Stimulated activated CD8-positive, alpha-beta memory T cell treated with anti-CD3 and anti-CD28 coated beads, Interleukin-4, amount 100 ng/mL, for 1 hour (primary cell): ENCODE results near the gene GPR161.

Experiments
- DNase-seq, 2 donors: peaks; one replicate each; pipeline ENCODE4 v3.0.0-alpha.2; 2020; ENCODE audit warnings: low read depth in 2 of 2, low spot score in 1 of 2

GPR161 gene

DNA sequence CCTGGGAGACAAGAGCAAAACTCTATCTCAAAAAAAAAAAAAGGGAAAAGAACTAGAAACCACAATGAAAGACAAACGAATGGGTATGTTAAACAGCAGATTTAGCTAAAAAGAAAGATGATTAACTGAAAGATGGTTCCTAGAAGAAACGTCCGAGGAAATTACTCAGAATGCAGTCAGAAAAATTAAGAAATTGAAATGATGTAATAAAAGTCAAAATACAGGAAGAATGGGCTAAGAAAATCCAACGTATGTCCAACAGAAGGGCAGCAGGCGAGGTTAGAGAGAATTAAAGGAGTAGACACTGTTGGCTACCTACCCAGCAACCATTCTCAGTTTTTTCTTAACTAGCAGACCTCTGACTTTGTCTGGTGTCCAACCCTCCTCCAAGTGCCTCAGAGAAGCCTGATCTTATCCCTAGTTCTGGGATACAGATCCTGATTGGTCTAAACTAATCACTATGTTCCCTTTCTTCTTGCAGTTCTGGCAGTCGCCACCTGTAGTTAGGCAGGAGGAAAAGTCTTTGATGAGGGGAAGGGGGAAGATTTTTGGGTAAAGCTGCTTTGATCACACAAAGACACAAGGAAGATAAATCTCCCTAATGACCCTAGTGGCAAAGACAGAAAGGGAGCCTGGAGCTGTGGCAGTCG lies 25.7 kb downstream of the GPR161 start:
- DNase-seq, result no peak

DNA sequence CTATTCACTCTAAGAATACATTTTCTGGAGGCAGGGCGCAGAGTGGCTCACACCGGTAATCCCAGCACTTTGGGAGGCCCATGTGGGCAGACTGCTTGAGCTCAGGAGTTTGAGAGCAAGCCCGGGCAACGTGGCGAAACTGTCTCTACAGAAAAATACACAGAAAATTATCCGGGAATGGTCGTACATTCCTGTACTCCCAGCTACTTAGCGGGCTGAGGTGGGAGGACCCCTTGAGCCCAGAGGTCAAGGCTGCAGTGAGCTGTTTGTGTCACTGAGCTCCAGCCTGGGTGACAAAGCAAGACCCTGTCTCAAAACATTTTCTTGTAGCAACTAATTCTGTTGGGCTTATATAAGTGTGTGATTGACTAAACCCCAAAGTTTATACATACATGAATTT lies 30.5 kb downstream of the GPR161 start:
- DNase-seq, result no peak

DNA sequence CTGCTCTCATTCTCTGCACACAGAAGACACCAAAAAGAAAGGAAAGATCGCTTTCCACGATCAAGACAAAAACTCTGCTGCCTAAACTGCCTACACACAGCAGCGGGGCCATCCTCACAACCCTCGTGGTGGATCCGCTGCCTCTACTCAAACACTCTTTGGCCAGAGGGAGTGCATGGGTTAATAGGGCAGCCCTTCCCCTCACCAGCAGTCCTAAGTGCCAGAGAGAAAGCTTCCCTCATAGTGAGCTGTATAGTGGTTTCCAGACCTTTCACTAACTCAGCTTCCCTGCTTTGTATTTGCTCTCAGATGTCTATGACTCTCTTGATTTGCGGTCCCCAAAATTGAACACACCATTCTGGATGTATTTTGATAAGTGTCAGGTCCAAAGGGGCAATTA lies 30.9 kb downstream of the GPR161 start:
- no peak for DNase-seq

DNA sequence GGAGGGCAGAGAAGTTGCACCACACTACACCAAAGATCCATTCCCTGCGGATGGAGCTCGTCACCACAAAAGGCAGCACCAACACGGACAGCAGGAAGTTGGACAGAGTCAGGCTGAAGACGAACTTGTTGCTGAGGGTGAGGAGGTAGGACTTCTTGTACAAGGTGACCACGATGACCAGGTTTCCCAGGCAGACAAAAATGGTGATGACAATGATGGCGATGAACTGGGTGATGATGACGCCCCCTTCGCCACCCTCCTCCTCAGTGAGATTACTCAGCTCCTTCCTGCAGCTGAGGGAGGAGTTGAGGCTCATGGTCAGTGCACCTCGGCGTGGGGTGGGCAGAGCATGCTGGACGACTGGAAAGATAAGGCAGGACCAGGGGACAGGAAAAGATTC lies 32.2 kb downstream of the GPR161 start:
- no peak for DNase-seq

DNA sequence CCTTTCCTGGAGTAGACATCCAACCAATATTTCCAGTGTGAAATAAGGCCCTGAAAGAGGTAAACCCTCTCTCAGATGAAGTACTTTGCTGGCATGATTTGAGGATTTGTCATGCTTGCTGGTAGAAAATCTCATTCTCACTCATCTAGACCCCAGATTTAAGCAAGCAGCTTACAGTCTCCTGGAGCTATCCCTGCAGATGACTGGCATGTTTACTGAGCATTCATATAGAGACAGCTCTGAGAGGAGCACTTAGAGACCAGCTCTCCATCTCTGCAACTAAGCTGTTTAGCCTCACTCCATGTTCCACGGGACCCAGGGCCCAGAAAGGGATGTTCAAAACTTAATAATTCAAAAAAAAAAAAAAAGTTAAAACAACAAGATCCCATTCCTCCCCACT lies 34.2 kb downstream of the GPR161 start:
- DNase-seq, result no peak

DNA sequence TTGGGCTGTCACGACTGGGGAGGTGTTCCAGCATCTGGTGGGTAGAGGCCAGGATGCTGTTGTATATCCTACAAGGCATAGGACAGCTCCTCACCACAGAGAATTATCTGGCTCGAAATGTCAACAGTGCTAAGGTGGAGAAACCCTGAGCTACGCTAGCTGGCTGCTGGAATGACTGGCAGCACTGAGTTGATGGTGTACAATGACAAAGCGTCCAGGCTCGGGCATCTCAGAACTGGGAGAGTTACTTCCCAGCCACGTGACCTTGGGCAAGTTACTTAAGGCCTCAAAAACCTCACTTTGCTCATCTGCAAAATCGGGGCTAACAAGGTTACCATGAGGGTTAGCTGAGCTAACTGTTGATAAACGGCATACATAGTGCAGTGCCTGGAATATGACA lies 35.4 kb downstream of the GPR161 start:
- DNase-seq, result no peak

DNA sequence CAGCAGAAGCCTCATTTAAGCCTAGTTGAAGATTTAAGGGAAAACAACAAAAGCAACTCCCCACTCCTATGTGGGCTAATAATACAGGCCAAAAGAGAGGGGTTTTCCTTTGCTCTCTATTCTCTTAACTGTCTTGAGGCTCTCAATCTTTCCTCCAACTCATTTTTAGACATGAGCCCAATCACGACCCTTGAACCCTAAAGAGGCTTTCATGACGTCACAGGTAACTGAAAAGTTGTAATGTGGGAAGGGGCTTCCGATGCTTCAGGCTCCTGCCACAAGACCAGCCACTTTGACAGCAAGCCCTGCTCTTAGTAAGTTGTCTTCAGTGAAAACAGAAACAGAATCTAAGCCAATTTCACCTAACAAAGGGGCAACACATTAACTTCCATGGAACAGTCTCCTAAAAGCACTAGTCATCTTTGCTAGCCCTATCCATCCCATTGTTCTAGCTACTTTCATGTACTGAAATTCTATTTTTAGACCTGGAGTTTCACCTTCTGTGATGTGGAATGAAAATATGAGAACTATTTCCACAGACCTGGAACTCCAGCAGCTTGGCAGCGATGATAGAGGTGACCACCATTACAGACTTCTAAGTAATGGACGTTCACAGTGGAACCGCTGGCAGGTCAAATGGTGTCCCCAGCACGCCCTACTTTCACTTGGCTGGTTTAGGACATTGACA lies 36.3 kb downstream of the GPR161 start:
- DNase-seq, result no peak

DNA sequence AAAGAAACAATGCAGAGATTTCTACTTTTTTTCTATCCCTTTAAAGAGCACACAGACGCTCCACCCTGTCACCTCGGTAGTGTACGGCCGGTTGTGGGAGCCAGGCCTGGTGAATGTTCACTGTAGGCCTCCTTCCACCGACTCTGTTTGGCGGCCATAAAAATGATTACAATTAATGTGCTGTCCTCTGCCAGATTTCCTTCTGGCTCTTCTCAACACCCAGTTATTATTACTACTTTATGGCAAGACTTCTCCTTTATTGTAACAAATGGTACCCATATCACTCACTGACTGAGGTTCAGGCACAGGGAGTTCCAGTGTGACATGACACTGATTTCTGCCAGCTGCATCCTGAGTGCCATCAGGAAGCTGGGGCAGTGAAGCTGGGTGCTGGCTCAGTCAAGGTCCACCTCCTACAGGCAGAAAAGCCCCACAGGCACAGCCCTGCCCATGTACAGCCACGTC lies 37.4 kb downstream of the GPR161 start:
- DNase-seq, result no peak

DNA sequence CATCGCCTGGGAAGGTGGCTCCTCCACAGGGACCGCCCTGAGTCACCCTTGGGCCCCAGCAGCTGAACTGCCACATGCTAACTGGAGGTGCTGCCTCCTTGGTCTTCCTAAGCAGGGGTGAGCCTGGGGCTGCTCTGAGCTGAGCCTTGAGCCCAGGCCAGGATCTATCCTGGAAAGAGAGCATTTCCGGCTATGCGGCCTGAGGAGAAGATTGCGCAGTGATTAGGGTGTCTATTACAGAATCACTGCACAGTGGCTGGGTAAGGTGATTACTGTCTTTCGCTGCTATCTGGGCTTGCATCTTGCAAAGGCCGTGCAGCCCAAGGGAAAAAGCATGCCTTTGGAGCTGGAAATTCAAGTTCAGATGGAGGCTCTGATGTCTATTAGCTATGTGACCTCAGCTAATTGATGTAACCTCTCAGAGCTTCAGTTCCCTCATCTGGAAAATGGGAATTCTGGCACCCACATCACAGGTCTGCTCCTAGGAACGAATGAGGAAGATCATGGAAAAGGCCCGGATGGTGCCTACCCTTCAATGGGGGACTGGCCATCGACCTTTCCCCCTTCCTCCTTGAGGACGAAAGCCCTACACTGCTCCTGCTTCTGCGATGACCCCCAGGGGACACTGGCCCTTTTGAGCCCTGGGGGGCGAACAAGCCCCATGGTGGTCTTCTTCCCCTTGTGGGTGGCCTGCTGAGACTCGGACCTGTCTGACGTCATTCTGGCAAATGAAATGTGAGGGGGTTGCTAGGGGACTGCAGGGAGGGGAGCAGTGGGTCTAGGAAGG lies 38.0 kb downstream of the GPR161 start:
- DNase-seq, result no peak

DNA sequence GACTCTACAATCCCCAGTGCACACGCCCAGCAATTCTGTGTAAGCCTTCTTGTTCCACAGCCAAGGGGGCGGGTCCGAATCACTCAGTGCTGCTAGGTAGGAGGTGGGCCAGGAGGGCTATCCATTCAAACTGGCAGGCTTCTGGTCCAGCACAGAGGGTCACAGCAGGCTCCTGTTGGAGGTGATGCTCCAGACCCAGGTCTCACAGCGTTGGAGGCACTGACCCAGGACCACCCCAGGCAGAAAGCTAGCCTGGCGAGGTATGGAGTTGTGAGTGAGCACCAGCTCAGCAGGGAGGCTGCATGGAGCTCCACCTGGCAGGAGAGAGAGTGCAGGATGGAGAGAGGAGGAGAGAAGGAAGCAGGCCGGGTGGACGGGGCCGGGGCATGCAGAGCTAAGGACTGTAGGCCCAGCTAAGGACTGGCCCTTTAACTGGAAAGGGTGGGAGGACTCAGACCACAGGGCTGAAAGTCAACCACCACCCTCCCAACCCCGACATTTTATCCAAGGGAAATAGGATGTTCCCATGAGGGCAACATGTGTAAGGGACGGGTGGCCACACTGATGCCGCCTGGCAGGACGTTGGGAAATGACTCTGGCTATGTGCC lies 38.7 kb downstream of the GPR161 start:
- no peak for DNase-seq

DNA sequence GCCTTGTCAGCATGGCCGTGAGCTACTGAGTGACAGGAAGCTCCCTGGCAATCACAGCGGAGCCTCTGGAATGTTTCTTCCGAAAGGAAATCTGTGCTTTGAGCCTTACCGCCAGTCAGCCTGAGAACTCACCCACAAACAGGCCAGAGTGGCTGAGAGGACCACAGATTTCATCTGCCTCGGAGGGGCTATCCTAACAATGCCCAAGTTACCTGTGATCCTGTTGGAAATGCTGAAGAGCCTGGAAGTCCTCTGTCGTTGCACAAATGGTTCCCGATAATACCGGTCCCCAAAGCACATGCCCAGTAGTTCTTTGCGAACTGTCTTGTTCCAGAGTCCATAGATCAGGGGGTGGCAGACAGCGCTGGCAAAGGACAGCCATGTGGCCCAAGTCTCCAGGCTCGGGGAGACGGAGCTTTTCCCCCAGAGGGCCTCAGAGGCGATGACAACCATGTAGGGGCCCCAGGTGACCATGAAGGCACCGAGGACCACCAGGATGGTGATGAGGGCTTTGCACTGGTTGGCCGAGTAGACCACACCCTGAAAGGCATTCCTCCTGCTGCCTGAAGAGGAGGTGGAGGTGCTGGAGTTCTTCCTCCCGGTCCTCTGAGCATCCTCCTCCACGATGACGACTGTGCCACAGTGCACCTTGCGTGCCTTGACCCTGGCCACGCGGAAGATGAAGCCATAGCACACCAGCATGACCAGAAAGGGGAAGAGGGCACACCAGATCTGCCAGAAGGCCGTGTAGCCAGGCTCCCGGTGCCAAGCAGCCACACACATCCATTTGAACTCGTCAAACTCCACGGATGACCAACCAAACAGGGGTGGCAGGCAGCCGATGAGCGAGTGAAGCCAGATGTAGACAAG lies 40.2 kb downstream of the GPR161 start:
- no peak for DNase-seq

DNA sequence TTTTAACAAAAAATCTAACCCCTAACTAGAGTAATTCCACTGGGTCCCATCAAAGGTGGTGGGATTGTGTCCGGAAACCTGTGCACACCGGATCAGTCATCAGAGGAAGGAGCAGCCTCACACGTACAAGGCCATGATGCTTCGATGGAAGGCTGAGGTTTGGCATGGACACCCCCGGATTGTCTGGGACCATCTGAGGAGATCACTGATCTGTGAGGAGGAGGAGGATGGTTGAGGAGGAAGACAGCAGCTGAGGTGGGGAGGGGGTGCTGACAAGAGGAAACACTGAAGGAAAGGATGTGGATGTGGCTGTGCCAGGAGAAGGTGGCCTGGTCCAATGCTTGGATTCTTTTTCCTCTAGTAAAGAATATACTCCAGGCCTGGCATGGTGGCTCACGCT lies 41.3 kb downstream of the GPR161 start:
- no peak for DNase-seq

DNA sequence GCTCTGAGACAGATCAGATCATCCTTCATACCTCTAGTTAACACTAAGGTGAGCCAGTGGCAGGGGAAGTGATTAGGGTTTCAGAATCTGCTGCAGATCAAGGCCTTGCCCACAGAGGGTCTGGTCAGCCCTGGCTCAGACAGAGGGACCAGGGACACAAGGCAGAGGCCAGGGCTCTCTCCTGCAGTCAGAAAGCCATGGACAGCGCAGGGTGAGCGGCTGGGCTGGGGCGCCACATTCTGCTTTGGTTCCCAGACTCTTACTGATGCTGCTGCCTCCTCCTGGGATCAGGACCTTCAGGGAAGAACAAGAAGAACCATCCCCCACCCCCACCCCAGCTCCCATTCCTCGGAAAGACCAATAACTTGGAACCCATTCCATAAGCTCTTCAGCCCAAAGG lies 43.1 kb downstream of the GPR161 start:
- DNase-seq, result no peak

DNA sequence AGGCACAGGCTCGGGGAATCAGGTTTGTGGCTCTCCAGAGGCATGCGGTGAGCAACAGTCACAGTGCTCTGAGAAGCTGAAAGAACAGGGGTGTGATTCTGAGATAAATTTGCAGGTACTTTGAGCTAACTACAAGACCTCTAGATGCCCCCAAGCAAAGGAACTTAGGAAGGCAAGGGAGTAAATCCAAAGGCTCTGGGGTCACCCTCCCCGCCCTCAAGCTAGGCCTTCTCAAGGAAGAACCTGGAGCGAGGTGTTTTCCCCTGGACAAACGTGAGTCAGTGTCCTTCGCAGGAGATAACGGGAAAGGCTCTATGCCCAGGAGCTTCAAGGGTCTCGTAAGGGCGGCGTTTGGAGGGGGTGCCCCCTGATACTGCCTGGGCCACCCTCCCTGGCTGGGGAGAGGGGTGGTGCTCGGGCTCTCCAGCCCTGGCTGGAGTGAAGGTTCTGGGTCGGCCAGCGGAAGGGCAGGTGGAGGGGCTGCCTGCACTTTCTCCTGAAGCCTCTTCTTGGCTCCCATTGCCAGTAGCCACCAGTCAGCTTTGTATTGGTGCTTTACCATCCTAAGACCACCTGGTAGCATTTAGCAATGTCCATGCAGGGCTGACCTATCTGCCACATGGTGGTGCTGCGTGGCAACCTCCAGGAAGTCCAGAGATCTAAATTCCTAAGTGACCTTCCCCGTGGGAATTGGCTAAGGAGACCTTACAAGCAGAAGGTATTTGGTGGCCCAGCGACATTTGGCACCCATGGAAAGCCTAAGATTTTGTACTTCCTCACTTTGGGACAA lies 44.0 kb downstream of the GPR161 start:
- no peak for DNase-seq

DNA sequence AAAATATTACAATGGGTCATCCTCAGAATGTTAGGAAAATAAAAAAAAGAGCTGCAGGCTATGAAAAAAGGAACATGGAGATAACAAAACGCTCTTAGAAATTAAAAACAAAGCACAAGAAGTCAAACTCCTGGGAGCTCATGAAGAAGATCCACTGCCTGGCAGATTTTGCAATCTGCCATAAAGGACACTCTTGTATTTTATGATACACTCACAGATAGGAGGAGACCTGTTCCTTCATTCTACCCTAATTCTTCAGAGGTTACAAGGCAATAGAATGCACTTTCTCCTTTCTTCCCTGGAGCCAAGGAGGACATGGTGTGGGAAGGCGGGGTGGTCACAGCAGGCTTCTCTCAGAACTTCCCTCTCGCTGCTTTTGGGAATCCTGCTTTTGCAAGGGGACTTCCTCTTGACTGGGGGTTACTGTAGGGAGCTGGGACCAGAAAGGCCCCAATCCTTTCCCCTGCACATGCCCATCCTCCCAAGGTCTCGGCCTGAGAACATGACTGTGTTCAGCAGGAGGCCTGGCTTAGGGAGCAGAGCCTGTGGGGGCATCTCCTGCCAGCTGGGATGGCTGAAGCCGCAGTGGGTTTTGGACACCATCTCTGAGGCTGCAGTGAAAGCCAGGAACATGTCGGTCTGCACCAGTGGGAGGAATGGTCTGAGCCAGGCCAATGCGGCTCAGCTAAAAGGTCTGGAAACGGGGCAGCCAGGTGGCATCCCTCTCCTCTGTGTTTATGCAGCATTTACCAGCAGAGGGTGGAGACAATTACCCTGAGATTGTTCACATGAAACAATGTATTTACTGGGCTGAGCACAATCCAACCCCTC lies 44.8 kb downstream of the GPR161 start:
- no peak for DNase-seq

DNA sequence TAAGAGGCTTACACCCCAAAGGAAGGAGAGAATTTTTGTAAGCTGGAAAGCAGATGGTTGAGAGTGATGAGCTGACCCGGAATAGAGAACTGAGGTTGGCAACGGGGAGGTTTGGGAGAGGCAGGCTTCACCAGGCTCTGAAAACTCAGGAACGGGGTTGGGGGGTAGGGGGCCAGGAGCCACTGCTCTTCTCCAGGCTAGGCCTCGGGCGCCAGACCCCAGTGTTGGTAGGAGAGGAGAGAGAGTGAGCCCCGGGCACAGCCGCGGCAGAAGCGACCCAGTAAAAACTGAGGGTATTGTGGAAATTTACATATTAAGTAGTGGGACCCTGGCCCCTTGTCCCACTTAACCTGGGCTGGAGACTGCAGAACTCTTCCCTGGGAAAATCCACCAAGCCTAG lies 45.7 kb downstream of the GPR161 start:
- DNase-seq, result no peak

DNA sequence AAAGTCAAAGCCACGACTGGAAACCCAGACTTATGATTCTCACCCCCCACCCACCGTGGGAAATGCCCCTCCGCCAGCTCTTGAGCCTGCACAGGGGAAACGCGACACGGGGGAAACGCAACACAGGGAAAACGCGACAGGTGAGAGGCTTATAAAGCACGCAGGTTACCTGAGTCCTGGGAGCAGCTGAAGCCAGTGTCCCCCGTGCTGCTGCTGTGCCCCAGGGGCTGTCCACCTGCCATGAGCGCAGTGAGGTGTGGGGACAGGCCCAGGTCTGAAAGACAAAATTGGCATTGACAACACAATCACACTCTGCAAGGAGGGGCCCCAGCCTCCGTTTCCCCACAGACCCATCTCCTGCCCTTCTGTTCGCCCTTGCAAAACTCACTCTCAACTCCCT lies 46.3 kb downstream of the GPR161 start:
- no peak for DNase-seq

DNA sequence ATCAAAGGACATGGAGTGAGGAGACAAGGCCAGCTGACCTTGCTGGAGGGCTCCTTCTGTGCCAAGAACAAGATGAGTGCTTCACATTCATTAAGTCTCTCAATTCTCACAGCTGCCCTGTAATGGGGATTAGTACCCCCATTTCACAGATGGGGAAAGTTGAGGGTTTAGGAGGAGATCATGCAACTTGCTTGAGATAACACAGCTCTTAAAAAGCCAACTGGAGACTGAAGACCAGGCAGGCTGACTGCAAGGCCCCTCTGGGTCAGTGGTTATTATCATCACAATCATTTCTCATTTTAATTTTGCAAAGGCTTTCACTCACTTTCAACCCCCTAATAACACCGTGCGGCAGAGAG lies 46.8 kb downstream of the GPR161 start:
- DNase-seq, result no peak

DNA sequence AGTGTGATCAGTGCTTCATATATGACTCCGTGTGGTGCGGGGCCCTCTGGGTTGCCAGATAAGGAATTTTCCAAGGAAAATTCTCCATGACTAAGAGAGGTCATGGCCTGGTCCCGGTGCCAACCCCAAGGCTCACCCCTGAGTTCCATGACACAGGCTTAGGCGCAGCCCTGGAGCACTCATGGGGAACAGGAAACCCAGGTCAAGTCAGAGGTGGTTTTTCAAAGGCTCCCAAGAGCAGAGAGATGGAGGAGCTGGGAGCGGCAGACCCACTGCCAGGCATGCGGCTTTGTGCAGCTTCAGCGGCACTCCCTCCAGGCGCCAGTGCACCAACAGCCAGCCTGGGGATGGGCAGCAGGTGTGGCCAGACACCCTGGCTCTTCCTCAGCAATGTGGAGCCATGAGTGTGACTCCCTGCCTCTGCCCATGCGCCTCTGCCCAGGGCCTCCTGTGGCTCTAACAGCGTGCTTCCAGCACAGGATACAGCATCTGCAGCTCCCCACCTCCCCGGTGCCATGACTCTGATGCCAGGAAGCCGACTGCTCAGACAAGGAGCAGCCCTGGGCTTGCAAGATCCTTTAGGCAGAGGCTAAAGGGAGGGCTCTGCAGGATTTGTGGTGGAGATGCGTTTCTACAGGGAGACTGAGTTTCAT lies 47.3 kb downstream of the GPR161 start:
- no peak for DNase-seq
